ENCODE results near the gene ANTXR2. TPM values are rescaled to one million over a fixed set of nuclear protein-coding genes. Genes with fewer than 3 reads are reported as not detected.

Gene ANTXR2
- total RNA-seq, 2 donors from 2014 or later = 86.1 to 133 TPM

GRCh38 chr4:79949178-79949577 lies 123.9 kb downstream of the ANTXR2 start:
- 97% methylated on average over 2 of the region's 2 CpGs for WGBS
- Histone ChIP-seq H3K4me3 (no peak overlapping the region), H3K27me3 (replicated peaks; ENCODE audit: insufficient read depth) (no peaks in the 10 kb centered on the region), H3K27ac (no peak overlapping the region), H3K9me3 (no peaks in the 10 kb centered on the region), H3K4me1 (replicated peaks) (no peaks in the 10 kb centered on the region), H3K36me3 (no peaks in the 10 kb centered on the region)
- TF ChIP-seq POLR2AphosphoS5 (IDR thresholded peaks at IDR 0.05) (no peak), POLR2A (IDR thresholded peaks at IDR 0.05) (no peak), CTCF (IDR thresholded peaks at IDR 0.05) (no peak)
- no peak for DNase-seq (ENCODE audit: low spot score)
- intact Hi-C loops (cut with DNase I) = no loop called here

DNA sequence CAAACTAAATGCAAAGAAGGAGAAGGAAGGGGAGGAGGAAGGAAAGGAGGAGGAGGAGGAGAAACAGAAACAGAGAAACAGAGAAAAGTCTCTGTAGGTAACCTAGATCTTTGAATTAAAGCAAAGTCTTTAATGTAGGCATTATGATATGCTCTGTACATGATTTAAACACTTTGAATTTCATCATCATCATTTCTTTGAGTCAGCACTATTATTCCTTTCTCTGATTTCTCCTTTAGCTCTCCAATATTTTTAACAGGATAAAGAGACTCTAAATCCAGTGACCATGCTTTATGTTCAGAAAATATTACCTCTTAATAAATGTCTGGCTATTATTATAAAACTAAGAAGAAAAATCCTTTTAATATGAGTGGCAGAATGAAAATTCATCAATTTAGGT lies 124.3 kb downstream of the ANTXR2 start:
- no peak overlapping the region for H3K4me3 ChIP-seq
- DNase-seq (ENCODE audit: low spot score) = no peak
- H3K27me3 ChIP-seq (replicated peaks; ENCODE audit: insufficient read depth) = no peaks in the 10 kb centered on the region
- H3K9me3 ChIP-seq = no peaks in the 10 kb centered on the region
- no peaks in the 10 kb centered on the region for H3K36me3 ChIP-seq
- TF ChIP-seq POLR2A (IDR thresholded peaks at IDR 0.05) = no peak
- no peak for TF ChIP-seq POLR2AphosphoS5 (IDR thresholded peaks at IDR 0.05)
- no peak for TF ChIP-seq CTCF (IDR thresholded peaks at IDR 0.05)
- H3K4me1 ChIP-seq (replicated peaks) = no peaks in the 10 kb centered on the region
- intact Hi-C loops (cut with DNase I) = no loop called here
- H3K27ac ChIP-seq = no peak overlapping the region

GRCh38 chr4:79948261-79948660 lies 124.8 kb downstream of the ANTXR2 start:
- H3K4me1 ChIP-seq (replicated peaks) = no peaks in the 10 kb centered on the region
- intact Hi-C loops (cut with DNase I) = no loop called here
- TF ChIP-seq CTCF (IDR thresholded peaks at IDR 0.05) (no peak), POLR2A (IDR thresholded peaks at IDR 0.05) (no peak), POLR2AphosphoS5 (IDR thresholded peaks at IDR 0.05) (no peak)
- no peak overlapping the region for H3K27ac ChIP-seq
- 63% methylated on average over 3 of the region's 3 CpGs for WGBS
- H3K27me3 ChIP-seq (replicated peaks; ENCODE audit: insufficient read depth) = no peaks in the 10 kb centered on the region
- H3K4me3 ChIP-seq = no peak overlapping the region
- H3K36me3 ChIP-seq = no peaks in the 10 kb centered on the region
- no peaks in the 10 kb centered on the region for H3K9me3 ChIP-seq
- DNase-seq (ENCODE audit: low spot score) = no peak

GRCh38 chr4:79947386-79947785 lies 125.6 kb downstream of the ANTXR2 start:
- H3K27ac ChIP-seq = no peak overlapping the region
- no peak for TF ChIP-seq CTCF (IDR thresholded peaks at IDR 0.05)
- no peak for TF ChIP-seq POLR2A (IDR thresholded peaks at IDR 0.05)
- TF ChIP-seq POLR2AphosphoS5 (IDR thresholded peaks at IDR 0.05) = no peak
- 90% methylated on average over 1 of the region's 1 CpG for WGBS
- no peaks in the 10 kb centered on the region for H3K27me3 ChIP-seq (replicated peaks; ENCODE audit: insufficient read depth)
- H3K4me3 ChIP-seq = no peak overlapping the region
- no peaks in the 10 kb centered on the region for H3K9me3 ChIP-seq
- H3K4me1 ChIP-seq (replicated peaks) = no peaks in the 10 kb centered on the region
- intact Hi-C loops (cut with DNase I) = no loop called here
- no peak for DNase-seq (ENCODE audit: low spot score)
- H3K36me3 ChIP-seq = no peaks in the 10 kb centered on the region

DNA sequence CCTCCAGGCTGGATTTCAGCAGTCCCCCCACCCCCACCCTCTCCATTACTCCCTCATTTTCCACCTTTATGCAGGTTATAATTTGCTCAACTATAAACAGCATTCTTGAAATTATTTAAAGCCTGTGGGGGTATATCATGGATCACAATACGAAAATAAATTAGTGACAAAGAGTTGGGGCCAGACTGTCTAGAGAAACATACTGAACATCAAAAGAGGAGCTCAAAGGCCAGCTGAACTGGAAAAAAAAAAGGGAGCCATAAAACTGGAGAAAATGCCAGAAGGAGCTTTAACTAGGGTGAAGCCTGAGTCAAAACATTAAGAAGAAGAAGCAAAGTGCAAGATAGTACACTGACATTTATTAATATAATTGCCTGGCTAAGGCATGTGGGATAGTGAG lies 137.8 kb downstream of the ANTXR2 start:
- intact Hi-C loops (cut with DNase I) = no loop called here

More for the DNA sequence above, 137.8 kb downstream of the ANTXR2 start:
- Histone ChIP-seq H3K9me3 (no peaks in the 10 kb centered on the region), H3K27me3 (replicated peaks; ENCODE audit: insufficient read depth) (no peaks in the 10 kb centered on the region), H3K4me1 (replicated peaks) (no peaks in the 10 kb centered on the region), H3K4me3 (no peak overlapping the region), H3K36me3 (no peaks in the 10 kb centered on the region), H3K27ac (no peak overlapping the region)
- no peak for DNase-seq (ENCODE audit: low spot score)
- TF ChIP-seq POLR2AphosphoS5 (IDR thresholded peaks at IDR 0.05) = no peak
- TF ChIP-seq CTCF (IDR thresholded peaks at IDR 0.05) = no peak
- no peak for TF ChIP-seq POLR2A (IDR thresholded peaks at IDR 0.05)
- WGBS = 43% methylated on average over 1 of the region's 1 CpG

All from prostate gland (tissue), 2 donors.